Activated CD4-positive, alpha-beta T cell treated with anti-CD3 and anti-CD28 coated beads, Interleukin-2, amount 10 ng/mL, durations not matched to agents 7 days and 5 days (primary cell): ENCODE results near the gene HDHD5. TPM values are rescaled to one million over a fixed set of nuclear protein-coding genes. Genes with fewer than 3 reads are reported as not detected.
A peak's percentile ranks its signal among the peaks of the same experiment; 100 is the strongest.

Source experiments
- CTCF ChIA-PET: fragments of 350-600 bp; sonication (Branson Sonifier 250); formaldehyde crosslinking; loops from one replicate; lab custom pipeline; 2021; ENCODE audit warnings: antibody characterized with exemption; lab: Charles Lee
- POLR2A ChIA-PET: fragments of 350-600 bp; sonication (Branson Sonifier 250); formaldehyde crosslinking; loops from one replicate; lab custom pipeline; 2021; ENCODE audit warnings: antibody characterized with exemption; lab: Charles Lee
- DNase-seq: peaks from one replicate; pipeline ENCODE4 v3.0.0-alpha.2; 2020
- H3K27ac Mint-ChIP-seq: one replicate; pipeline ENCODE4 v1.8.0; 2021; ENCODE audit warnings: mild to moderate bottlenecking, moderate library complexity, mixed read lengths
- H3K27me3 Mint-ChIP-seq: one replicate; pipeline ENCODE4 v1.8.0; 2021; ENCODE audit warnings: mixed read lengths
- H3K36me3 Mint-ChIP-seq: one replicate; pipeline ENCODE4 v1.8.0; 2021; ENCODE audit warnings: low read depth, mixed read lengths
- H3K4me1 Mint-ChIP-seq: one replicate; pipeline ENCODE4 v1.8.0; 2021; ENCODE audit warnings: mixed read lengths
- H3K4me3 Mint-ChIP-seq: one replicate; pipeline ENCODE4 v1.8.0; 2021; ENCODE audit warnings: mild to moderate bottlenecking, moderate library complexity, mixed read lengths
- H3K9me3 Mint-ChIP-seq: one replicate; pipeline ENCODE4 v1.8.0; 2021; ENCODE audit warnings: mixed read lengths
- total RNA-seq, 2 experiments: library from RNA; stranded (reverse); gene quantifications; one replicate each; pipeline ENCODE4 v1.2.3, GENCODE V29; 2021

HDHD5 gene
- total RNA-seq, 2 experiments from 2014 or later: 30.9 to 37.1 TPM

- ChIA-PET POLR2A (no interaction called here), CTCF (interaction anchor here (0.7 to 1.7 kb wide), 2 partner anchors 13 to 72 kb away, joined by 3 to 4 read pairs; no protein-coding TSS in a partner anchor)
- no peak overlapping the region for H3K4me3 Mint-ChIP-seq
- no peak for DNase-seq
- no peaks in the 10 kb centered on the region for H3K9me3 Mint-ChIP-seq
- no peaks in the 10 kb centered on the region for H3K4me1 Mint-ChIP-seq
- H3K27ac Mint-ChIP-seq: no peak overlapping the region
- H3K27me3 Mint-ChIP-seq: no peaks in the 10 kb centered on the region
- peaks cover 6% of the 10 kb centered on the region for H3K36me3 Mint-ChIP-seq
Measured at GRCh38 chr22:17132112-17132511, 27.0 kb downstream of the HDHD5 start.

GRCh38 chr22:17131686-17132085 lies 27.4 kb downstream of the HDHD5 start:
- CTCF ChIA-PET: interaction anchor here (1.7 kb wide), 1 partner anchor 12 kb away, joined by 3 read pairs; no protein-coding TSS in a partner anchor
- H3K9me3 Mint-ChIP-seq: no peaks in the 10 kb centered on the region
- H3K4me1 Mint-ChIP-seq: no peaks in the 10 kb centered on the region

GRCh38 chr22:17130199-17130598 lies 28.9 kb downstream of the HDHD5 start:
- POLR2A ChIA-PET: interaction anchor here (0.6 kb wide), 1 partner anchor 33 kb away, joined by 5 read pairs; no protein-coding TSS in a partner anchor
- Mint-ChIP-seq H3K4me3 (no peak overlapping the region), H3K4me1 (no peaks in the 10 kb centered on the region), H3K27me3 (no peaks in the 10 kb centered on the region), H3K27ac (no peak overlapping the region), H3K9me3 (no peaks in the 10 kb centered on the region), H3K36me3 (peaks cover 3% of the 10 kb centered on the region)
- no peak for DNase-seq
- CTCF ChIA-PET: no interaction called here

More at GRCh38 chr22:17131686-17132085, 27.4 kb downstream of the HDHD5 start:
- POLR2A ChIA-PET: no interaction called here
- H3K36me3 Mint-ChIP-seq: peaks cover 3% of the 10 kb centered on the region
- no peak overlapping the region for H3K4me3 Mint-ChIP-seq
- no peaks in the 10 kb centered on the region for H3K27me3 Mint-ChIP-seq
- no peak for DNase-seq
- H3K27ac Mint-ChIP-seq: no peak overlapping the region

- ChIA-PET POLR2A (no interaction called here), CTCF (interaction anchor here (0.6 kb wide), 1 partner anchor 9 kb away, joined by 3 read pairs; no protein-coding TSS in a partner anchor)
- DNase-seq: no peak
- H3K36me3 Mint-ChIP-seq: peaks cover 3% of the 10 kb centered on the region
- peaks cover 30% of the 10 kb centered on the region for H3K27me3 Mint-ChIP-seq
- H3K27ac Mint-ChIP-seq: no peak within 1 kb of the TSS
- peak within 1 kb of the TSS; percentile 59 for H3K4me3 Mint-ChIP-seq
- H3K9me3 Mint-ChIP-seq: no peaks in the 10 kb centered on the region
- H3K4me1 Mint-ChIP-seq: peaks cover 30% of the 10 kb centered on the region
Measured at GRCh38 chr22:17121233-17122195, 37.6 kb downstream of the HDHD5 start, which contains the start of gene TMEM121B. TMEM121B (minus strand) TSS chr22:17121360; CDS start chr22:17121127, 233 bp downstream.

GRCh38 chr22:17120711-17121232 lies 38.3 kb downstream of the HDHD5 start:
- peaks cover 30% of the 10 kb centered on the region for H3K27me3 Mint-ChIP-seq
- no peak overlapping the region for H3K27ac Mint-ChIP-seq
- ChIA-PET POLR2A (no interaction called here), CTCF (no interaction called here)
- H3K4me1 Mint-ChIP-seq: peaks cover 38% of the 10 kb centered on the region
- peaks cover 3% of the 10 kb centered on the region for H3K36me3 Mint-ChIP-seq
- no peaks in the 10 kb centered on the region for H3K9me3 Mint-ChIP-seq
- no peak for DNase-seq
- no peak overlapping the region for H3K4me3 Mint-ChIP-seq

- no peaks in the 10 kb centered on the region for H3K9me3 Mint-ChIP-seq
- DNase-seq: peak; percentile 58
- CTCF ChIA-PET: interaction anchor here (1.4 kb wide), 1 partner anchor 10 kb away, joined by 5 read pairs; no protein-coding TSS in a partner anchor
- POLR2A ChIA-PET: no interaction called here
- no peak overlapping the region for H3K27ac Mint-ChIP-seq
- peaks cover 3% of the 10 kb centered on the region for H3K36me3 Mint-ChIP-seq
- H3K27me3 Mint-ChIP-seq: peaks cover 30% of the 10 kb centered on the region
- H3K4me1 Mint-ChIP-seq: peaks cover 43% of the 10 kb centered on the region
- no peak overlapping the region for H3K4me3 Mint-ChIP-seq
Measured at GRCh38 chr22:17120281-17120680, 38.8 kb downstream of the HDHD5 start.

GRCh38 chr22:17119481-17120202 lies 39.4 kb downstream of the HDHD5 start:
- ChIA-PET CTCF (interaction anchor here (1.1 to 1.4 kb wide), 2 partner anchors 10 to 12 kb away, joined by 3 to 5 read pairs; no protein-coding TSS in a partner anchor), POLR2A (no interaction called here)
- Mint-ChIP-seq H3K4me1 (peaks cover 49% of the 10 kb centered on the region), H3K36me3 (peaks cover 3% of the 10 kb centered on the region), H3K27ac (no peak overlapping the region), H3K4me3 (no peak overlapping the region), H3K27me3 (peaks cover 26% of the 10 kb centered on the region), H3K9me3 (no peaks in the 10 kb centered on the region)
- no peak for DNase-seq

GRCh38 chr22:17118342-17118741 lies 40.7 kb downstream of the HDHD5 start:
- no peak for DNase-seq
- Mint-ChIP-seq H3K9me3 (no peaks in the 10 kb centered on the region), H3K4me1 (peaks cover 55% of the 10 kb centered on the region), H3K36me3 (peaks cover 3% of the 10 kb centered on the region), H3K27me3 (peaks cover 23% of the 10 kb centered on the region), H3K4me3 (peak overlapping the region; percentile 47), H3K27ac (peak overlapping the region; percentile 84)
- ChIA-PET POLR2A (no interaction called here), CTCF (interaction anchor here (0.9 kb wide), 1 partner anchor 54 kb away, joined by 3 read pairs; no protein-coding TSS in a partner anchor)

GRCh38 chr22:17117890-17118289 lies 41.2 kb downstream of the HDHD5 start:
- H3K4me3 Mint-ChIP-seq: peak overlapping the region; percentile 47
- H3K27ac Mint-ChIP-seq: peak overlapping the region; percentile 84
- no peaks in the 10 kb centered on the region for H3K9me3 Mint-ChIP-seq
- DNase-seq: peak; percentile 29
- POLR2A ChIA-PET: no interaction called here
- CTCF ChIA-PET: interaction anchor here (0.6 to 0.9 kb wide), 2 partner anchors 54 to 104 kb away, joined by 3 read pairs; no protein-coding TSS in a partner anchor
- peaks cover 55% of the 10 kb centered on the region for H3K4me1 Mint-ChIP-seq
- peaks cover 3% of the 10 kb centered on the region for H3K36me3 Mint-ChIP-seq
- peaks cover 20% of the 10 kb centered on the region for H3K27me3 Mint-ChIP-seq

GRCh38 chr22:17117400-17117799 lies 41.7 kb downstream of the HDHD5 start:
- Mint-ChIP-seq H3K4me1 (peaks cover 55% of the 10 kb centered on the region), H3K27me3 (peaks cover 15% of the 10 kb centered on the region), H3K27ac (peak overlapping the region; percentile 84), H3K9me3 (no peaks in the 10 kb centered on the region), H3K4me3 (peak overlapping the region; percentile 47), H3K36me3 (peaks cover 6% of the 10 kb centered on the region)
- ChIA-PET POLR2A (no interaction called here), CTCF (interaction anchor here (0.6 to 2.5 kb wide), 3 partner anchors 54 to 105 kb away, joined by 3 to 10 read pairs (median 3); no protein-coding TSS in a partner anchor)
- DNase-seq: no peak

- Mint-ChIP-seq H3K36me3 (peaks cover 9% of the 10 kb centered on the region), H3K4me1 (peaks cover 52% of the 10 kb centered on the region), H3K9me3 (no peaks in the 10 kb centered on the region), H3K27ac (peak overlapping the region; percentile 84), H3K4me3 (peak overlapping the region; percentile 33), H3K27me3 (peaks cover 9% of the 10 kb centered on the region)
- no peak for DNase-seq
- CTCF ChIA-PET: interaction anchor here (0.6 to 2.5 kb wide), 5 partner anchors 10 to 175 kb away, joined by 3 to 10 read pairs (median 4); no protein-coding TSS in a partner anchor
- POLR2A ChIA-PET: interaction anchor here (0.6 kb wide), 2 partner anchors 16 to 664 kb away, joined by 3 to 4 read pairs; no protein-coding TSS in a partner anchor
Measured at GRCh38 chr22:17116572-17117330, 42.3 kb downstream of the HDHD5 start.
